Ishikawa (cell line): Measurements from ENCODE around the gene ATAD3C.

Experiments
- EGR1 ChIP-seq: IDR thresholded peaks from 2 replicates; pipeline ENCODE4 v1.6.1; 2012
- EP300 ChIP-seq: IDR thresholded peaks from 2 replicates; pipeline ENCODE4 v1.6.1; 2012; ENCODE audit warnings: borderline replicate concordance
- FOXM1 ChIP-seq: IDR thresholded peaks from 2 replicates; pipeline ENCODE4 v1.6.1; 2012; ENCODE audit warnings: low read depth, borderline replicate concordance
- NFIC ChIP-seq: IDR thresholded peaks from 2 replicates; pipeline ENCODE4 v1.6.1; 2012
- RAD21 ChIP-seq: IDR thresholded peaks from 2 replicates; pipeline ENCODE4 v1.6.1; 2012; ENCODE audit warnings: low read depth
- TAF1 ChIP-seq: IDR thresholded peaks from 2 replicates; pipeline ENCODE4 v1.6.1; 2012; ENCODE audit warnings: low read depth, mild to moderate bottlenecking
- TCF12 ChIP-seq: IDR thresholded peaks from 2 replicates; pipeline ENCODE4 v1.6.1; 2012; ENCODE audit warnings: low read depth
- TEAD4 ChIP-seq: IDR thresholded peaks from 2 replicates; pipeline ENCODE4 v1.6.1; 2012
- YY1 ChIP-seq: IDR thresholded peaks from 2 replicates; pipeline ENCODE4 v1.6.1; 2012; ENCODE audit warnings: low read depth
- ZBTB7A ChIP-seq: IDR thresholded peaks from 2 replicates; pipeline ENCODE4 v1.6.1; 2012; ENCODE audit warnings: low read depth
- TF ChIP-seq, protein P1 (sequence below): IDR thresholded peaks from 2 replicates; pipeline ENCODE4 v1.6.1; 2012
- TF ChIP-seq, protein P2 (sequence below): IDR thresholded peaks from 2 replicates; pipeline ENCODE4 v1.6.1; 2012; ENCODE audit warnings: low read depth, mild to moderate bottlenecking
- TF ChIP-seq, protein P3 (sequence below): IDR thresholded peaks from 2 replicates; pipeline ENCODE4 v1.6.1; 2012

DNA sequence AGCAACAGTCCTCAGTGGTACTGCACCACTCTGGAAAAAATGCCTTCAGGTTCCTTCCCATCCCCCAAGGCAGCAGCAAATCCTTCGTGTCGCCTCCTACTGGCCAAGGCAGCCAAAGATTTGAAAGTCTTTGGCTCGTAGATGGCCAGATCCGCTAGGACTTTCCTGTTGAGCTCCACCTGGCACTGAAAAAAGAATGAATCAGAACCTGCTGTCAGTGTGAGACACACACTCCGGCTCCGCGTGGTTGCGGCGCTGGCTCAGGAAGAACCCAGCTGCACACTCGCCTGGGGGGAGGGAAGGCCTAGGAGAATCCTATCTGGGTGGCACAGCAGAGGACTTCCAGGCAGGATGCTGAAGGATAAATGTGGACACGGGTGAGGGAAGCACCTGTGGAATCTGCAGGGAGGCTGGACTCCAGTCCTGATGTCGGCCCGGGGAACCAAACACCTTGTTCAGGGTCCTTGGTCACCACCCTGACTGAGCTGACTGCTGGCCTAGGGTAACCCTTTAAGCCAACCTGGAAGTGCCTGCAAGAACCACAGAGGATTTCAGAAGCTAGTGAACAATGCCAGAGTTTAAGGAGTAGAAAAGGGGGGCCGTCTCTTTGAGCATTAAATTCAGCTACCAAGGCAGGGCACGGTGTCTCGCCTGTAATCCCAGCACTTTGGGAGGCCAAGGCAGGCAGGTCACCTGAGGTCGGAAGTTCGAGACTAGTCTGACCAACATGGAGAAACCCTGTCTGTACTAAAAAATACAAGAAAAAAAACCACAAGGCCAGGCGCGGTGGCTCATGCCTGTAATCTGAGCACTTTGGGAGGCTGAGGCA is 47.2 kb upstream of the ATAD3C start:
- TF ChIP-seq, protein P1, sequence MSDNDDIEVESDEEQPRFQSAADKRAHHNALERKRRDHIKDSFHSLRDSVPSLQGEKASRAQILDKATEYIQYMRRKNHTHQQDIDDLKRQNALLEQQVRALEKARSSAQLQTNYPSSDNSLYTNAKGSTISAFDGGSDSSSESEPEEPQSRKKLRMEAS: no peak
- TF ChIP-seq, protein P2, sequence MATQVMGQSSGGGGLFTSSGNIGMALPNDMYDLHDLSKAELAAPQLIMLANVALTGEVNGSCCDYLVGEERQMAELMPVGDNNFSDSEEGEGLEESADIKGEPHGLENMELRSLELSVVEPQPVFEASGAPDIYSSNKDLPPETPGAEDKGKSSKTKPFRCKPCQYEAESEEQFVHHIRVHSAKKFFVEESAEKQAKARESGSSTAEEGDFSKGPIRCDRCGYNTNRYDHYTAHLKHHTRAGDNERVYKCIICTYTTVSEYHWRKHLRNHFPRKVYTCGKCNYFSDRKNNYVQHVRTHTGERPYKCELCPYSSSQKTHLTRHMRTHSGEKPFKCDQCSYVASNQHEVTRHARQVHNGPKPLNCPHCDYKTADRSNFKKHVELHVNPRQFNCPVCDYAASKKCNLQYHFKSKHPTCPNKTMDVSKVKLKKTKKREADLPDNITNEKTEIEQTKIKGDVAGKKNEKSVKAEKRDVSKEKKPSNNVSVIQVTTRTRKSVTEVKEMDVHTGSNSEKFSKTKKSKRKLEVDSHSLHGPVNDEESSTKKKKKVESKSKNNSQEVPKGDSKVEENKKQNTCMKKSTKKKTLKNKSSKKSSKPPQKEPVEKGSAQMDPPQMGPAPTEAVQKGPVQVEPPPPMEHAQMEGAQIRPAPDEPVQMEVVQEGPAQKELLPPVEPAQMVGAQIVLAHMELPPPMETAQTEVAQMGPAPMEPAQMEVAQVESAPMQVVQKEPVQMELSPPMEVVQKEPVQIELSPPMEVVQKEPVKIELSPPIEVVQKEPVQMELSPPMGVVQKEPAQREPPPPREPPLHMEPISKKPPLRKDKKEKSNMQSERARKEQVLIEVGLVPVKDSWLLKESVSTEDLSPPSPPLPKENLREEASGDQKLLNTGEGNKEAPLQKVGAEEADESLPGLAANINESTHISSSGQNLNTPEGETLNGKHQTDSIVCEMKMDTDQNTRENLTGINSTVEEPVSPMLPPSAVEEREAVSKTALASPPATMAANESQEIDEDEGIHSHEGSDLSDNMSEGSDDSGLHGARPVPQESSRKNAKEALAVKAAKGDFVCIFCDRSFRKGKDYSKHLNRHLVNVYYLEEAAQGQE: no peak
- TF ChIP-seq EP300 (no peak), YY1 (no peak), FOXM1 (no peak), TCF12 (no peak), NFIC (no peak), TEAD4 (no peak), EGR1 (no peak), RAD21 (peak; percentile 16; the same call in 1 of the 2 replicates), TAF1 (no peak), ZBTB7A (no peak)
- TF ChIP-seq, protein P3, sequence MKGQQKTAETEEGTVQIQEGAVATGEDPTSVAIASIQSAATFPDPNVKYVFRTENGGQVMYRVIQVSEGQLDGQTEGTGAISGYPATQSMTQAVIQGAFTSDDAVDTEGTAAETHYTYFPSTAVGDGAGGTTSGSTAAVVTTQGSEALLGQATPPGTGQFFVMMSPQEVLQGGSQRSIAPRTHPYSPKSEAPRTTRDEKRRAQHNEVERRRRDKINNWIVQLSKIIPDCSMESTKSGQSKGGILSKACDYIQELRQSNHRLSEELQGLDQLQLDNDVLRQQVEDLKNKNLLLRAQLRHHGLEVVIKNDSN: no peak
